KBM-7 (cell line): ENCODE results near the gene OTULINL.

ENCODE experiments used
- DNase-seq: peaks from one replicate; pipeline ENCODE4 v3.0.0-alpha.2; 2015
- in situ Hi-C: fragments of 300-500 bp; cut with MboI; formaldehyde crosslinking; loops from 2 replicates; pipeline ENCODE4 v1.14.3; 2020; ENCODE audit warnings: low sequenced_read_pairs, low pct_unique_long_range_greater_than_20kb, mixed read lengths

Gene OTULINL

DNA sequence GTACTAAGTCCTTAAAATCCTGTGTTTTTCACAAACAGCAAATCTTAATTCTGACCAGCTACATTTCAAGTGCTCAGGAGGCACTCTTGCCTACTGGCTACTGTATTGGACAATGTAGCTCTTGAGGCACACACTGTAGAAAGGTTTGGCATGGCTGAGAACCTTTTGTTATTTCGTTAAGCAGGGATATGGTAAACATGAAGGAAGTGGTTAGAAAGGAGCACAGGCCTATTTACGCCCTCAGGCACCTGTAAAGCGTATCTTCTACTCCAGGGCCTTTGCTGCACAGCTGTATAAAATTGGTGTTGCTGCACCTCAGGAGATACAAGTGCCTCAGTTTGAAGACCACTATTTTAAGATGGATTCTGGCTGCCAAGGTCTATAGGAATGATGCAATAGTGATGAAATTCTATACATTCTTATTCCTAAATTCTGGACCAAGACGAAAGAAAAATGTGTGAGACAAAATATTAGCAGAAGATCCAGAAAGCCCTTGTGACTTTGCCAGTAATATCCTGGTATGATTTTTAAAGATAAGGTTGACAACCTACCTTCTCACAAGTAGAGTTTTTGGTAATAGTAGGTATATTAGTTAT lies 73.7 kb downstream of the OTULINL start:
- in situ Hi-C loops, result no loop called here
- DNase-seq, result no peak

DNA sequence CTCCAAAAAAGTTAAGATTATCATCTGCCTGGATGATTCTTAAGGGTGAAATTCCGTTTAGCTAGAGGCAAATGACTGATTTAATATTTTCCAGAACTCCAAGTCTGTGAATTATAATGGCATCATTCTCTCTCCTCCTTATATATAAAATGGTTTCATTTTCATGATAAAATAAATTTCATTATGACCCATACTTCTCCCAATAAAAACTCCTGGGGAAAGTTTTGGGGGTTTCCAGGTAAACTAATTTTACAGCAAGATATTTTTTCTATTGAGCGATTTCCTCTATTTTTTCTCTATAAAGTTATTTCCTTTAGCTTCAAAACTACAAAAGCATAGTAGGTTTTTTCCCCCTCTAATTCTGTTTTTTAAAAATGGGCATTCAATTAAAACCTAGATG lies 75.3 kb downstream of the OTULINL start:
- in situ Hi-C loops, result no loop called here
- no peak for DNase-seq

DNA sequence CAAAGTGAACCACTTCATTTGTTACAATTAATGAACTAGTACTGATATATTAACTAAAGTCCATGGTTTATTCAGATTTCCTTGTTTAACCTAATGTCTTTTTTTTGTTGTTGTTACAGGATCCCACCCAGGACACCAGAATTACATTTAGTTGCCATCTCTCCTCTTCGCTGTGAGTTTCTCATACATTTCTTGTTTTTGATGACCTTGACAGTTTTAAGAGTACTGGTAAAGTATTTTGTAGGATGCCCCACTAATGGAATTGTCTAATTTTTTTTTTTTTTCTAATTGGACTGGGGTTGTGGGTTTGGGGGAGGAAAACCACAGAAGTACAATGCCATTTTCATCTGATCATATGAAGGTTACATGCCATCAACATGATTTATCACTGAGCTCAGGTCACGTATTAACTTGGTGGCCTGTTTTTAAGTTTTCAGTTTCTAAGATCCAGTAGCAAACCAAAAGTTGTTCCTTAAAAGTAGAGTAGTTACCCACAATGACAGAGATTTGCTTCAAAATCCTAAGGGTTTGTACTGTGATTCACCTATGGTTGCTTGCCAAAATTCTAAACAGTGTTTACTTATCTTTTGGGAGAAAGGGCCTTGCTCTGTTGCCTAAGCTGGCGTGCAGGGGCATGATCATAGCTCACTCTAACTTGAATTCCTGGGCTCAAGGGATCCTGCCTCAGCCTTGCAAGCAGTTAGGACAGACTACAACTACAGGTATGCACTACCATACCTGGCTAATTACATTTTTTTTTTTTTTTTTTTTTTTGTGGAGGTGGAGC lies 78.4 kb downstream of the OTULINL start:
- DNase-seq, result peak; percentile 30
- in situ Hi-C loops, result no loop called here

DNA sequence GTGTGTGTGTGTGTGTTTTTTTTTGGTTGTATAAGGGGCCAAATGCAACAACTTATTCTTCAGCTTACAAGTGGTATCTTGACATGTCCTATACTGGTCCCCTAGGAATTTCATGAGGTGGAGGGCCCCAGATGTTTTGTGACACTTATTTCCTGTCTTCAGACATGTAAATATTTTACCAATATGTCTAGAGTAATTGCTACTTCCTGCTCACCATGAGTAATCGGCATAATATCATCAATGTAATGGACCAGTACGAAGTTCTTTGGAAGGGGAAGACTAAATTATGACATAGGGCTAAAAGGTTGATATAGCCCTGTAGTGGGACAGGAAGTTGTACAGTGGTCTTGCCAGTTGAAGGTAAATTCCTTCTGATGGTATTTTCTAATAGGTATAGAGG lies 79.2 kb downstream of the OTULINL start:
- in situ Hi-C loops, result no loop called here

More for the DNA sequence above, 79.2 kb downstream of the OTULINL start:
- no peak for DNase-seq
